ENCODE data around the gene DENND4A. TPM values are rescaled to one million over a fixed set of nuclear protein-coding genes. Genes with fewer than 3 reads are reported as not detected.

DENND4A gene
- total RNA-seq, 1 donor from 2014 or later = 17.5 TPM

DNA sequence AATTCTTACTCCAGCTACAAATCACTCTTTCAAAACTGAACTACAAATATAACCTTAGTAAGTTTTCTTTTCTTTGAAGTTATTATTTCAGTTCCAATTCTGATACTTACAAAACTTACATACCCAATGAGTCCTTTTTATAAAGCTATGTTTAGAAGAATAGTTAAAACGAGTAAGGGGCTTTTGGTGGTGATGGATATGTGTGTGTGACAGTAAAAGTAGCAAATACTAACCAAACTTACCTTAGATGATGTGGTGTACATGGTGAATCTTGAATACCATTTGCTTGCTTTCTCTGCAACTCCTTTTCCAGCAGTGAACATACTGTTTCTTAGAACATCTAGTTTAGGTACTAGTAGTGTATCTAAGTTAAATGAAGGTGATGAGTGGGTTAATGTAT lies 101.9 kb downstream of the DENND4A start:
- TF ChIP-seq, protein P1, sequence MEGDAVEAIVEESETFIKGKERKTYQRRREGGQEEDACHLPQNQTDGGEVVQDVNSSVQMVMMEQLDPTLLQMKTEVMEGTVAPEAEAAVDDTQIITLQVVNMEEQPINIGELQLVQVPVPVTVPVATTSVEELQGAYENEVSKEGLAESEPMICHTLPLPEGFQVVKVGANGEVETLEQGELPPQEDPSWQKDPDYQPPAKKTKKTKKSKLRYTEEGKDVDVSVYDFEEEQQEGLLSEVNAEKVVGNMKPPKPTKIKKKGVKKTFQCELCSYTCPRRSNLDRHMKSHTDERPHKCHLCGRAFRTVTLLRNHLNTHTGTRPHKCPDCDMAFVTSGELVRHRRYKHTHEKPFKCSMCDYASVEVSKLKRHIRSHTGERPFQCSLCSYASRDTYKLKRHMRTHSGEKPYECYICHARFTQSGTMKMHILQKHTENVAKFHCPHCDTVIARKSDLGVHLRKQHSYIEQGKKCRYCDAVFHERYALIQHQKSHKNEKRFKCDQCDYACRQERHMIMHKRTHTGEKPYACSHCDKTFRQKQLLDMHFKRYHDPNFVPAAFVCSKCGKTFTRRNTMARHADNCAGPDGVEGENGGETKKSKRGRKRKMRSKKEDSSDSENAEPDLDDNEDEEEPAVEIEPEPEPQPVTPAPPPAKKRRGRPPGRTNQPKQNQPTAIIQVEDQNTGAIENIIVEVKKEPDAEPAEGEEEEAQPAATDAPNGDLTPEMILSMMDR (IDR thresholded peaks at IDR 0.05; ENCODE audit: unreplicated experiment) = no peak
- Mint-ChIP-seq H3K27ac (no peak overlapping the region), H3K9me3 (ENCODE audit: low read depth) (no peaks in the 10 kb centered on the region), H3K36me3 (ENCODE audit: insufficient read depth) (peaks cover 7% of the 10 kb centered on the region), H3K27me3 (no peaks in the 10 kb centered on the region), H3K4me1 (ENCODE audit: low read depth) (no peaks in the 10 kb centered on the region), H3K4me3 (ENCODE audit: low read depth) (no peak overlapping the region)
- no peak for DNase-seq (ENCODE audit: low spot score, unreplicated experiment)

DNA sequence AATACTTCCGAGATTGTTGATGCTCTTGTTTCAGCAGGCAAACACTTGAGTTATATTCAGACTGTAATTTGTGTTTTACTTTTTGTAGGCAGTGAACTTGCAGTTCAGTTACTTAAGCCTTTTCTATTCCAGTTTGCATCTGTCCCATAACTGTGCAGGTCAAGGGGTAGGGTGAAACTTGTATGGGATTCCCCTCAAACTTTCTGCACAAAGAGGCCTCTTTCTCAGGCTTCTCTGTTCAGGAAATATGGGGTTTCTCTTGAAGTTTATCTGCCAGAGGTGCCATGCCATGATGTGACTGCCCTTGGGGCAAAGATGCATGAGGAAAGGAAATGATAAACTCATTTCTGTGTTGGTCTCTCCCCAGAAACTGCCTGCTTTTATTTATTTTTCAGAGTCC lies 103.6 kb downstream of the DENND4A start:
- no peaks in the 10 kb centered on the region for H3K9me3 Mint-ChIP-seq (ENCODE audit: low read depth)
- no peaks in the 10 kb centered on the region for H3K4me1 Mint-ChIP-seq (ENCODE audit: low read depth)
- no peak for DNase-seq (ENCODE audit: low spot score, unreplicated experiment)
- TF ChIP-seq, protein P1 (IDR thresholded peaks at IDR 0.05; ENCODE audit: unreplicated experiment) = no peak
- no peak overlapping the region for H3K27ac Mint-ChIP-seq
- H3K27me3 Mint-ChIP-seq = no peaks in the 10 kb centered on the region
- H3K4me3 Mint-ChIP-seq (ENCODE audit: low read depth) = no peak overlapping the region
- H3K36me3 Mint-ChIP-seq (ENCODE audit: insufficient read depth) = peaks cover 7% of the 10 kb centered on the region

DNA sequence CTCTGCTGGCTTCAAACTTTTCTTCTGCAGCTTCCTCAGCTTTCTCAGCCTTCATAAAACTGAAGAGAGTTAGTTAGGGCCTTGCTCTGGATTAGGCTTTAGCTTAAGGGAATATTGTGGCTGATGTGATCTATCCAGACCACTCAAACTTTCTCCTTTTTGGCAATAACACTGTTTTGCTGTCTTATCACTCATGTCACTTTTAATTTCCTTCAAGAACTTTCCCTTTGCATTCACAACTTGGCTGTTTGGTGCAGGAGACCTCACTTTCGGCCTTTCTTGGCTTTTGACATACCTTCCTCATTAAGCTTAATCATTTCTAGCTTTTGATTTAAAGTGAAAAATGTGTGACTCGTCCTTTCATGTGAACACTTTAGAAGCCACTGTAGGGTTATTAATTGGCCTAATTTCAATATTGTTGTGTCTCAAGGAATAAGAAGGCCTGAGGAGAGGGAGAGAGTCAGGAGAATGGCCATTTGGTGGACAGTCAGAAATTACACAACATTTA lies 109.6 kb downstream of the DENND4A start:
- Mint-ChIP-seq H3K4me3 (ENCODE audit: low read depth) (no peak overlapping the region), H3K27ac (no peak overlapping the region), H3K36me3 (ENCODE audit: insufficient read depth) (peaks cover 2% of the 10 kb centered on the region), H3K4me1 (ENCODE audit: low read depth) (no peaks in the 10 kb centered on the region), H3K9me3 (ENCODE audit: low read depth) (no peaks in the 10 kb centered on the region), H3K27me3 (no peaks in the 10 kb centered on the region)
- TF ChIP-seq, protein P1 (IDR thresholded peaks at IDR 0.05; ENCODE audit: unreplicated experiment) = no peak
- DNase-seq (ENCODE audit: low spot score, unreplicated experiment) = no peak

DNA sequence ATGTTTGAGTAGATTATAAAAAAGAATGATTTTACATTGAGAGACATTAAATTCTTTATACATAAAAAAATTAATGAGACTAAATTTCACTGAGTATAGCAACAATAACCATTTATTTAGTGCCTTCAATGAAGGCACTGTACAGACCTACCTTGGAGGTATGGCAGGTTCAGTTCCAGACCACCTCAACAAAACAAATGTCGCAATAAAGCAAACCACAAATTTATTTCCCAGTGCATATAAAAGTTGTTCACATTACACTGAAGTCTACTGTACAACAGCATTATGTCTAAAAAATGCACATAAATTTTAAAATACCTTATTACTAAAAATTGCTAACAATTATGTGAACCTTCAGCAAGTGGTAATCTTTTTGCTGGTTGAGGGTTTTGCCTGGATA lies 111.5 kb downstream of the DENND4A start:
- no peak overlapping the region for H3K4me3 Mint-ChIP-seq (ENCODE audit: low read depth)
- TF ChIP-seq, protein P1 (IDR thresholded peaks at IDR 0.05; ENCODE audit: unreplicated experiment) = no peak
- DNase-seq (ENCODE audit: low spot score, unreplicated experiment) = no peak
- no peaks in the 10 kb centered on the region for H3K27me3 Mint-ChIP-seq
- no peak overlapping the region for H3K27ac Mint-ChIP-seq
- H3K4me1 Mint-ChIP-seq (ENCODE audit: low read depth) = no peaks in the 10 kb centered on the region
- no peaks in the 10 kb centered on the region for H3K9me3 Mint-ChIP-seq (ENCODE audit: low read depth)
- no peaks in the 10 kb centered on the region for H3K36me3 Mint-ChIP-seq (ENCODE audit: insufficient read depth)

DNA sequence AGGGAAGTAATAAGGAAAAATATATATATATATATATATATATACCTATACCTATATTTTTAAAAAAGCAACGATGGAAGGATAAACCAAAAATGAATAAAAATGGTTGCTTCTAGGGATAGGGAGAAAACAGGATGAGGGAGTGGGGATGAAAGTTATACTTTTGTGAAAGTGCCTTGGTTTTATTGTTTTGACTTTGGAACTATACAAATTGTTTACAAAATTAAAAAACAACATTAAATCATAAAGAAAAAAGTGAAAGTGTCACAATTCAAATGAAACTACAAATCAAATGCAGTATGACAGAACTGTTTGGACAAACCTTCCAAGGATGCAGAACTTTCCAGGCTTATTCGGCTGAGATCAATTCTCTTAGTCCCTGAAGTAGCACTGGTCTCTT lies 116.0 kb downstream of the DENND4A start:
- H3K9me3 Mint-ChIP-seq (ENCODE audit: low read depth) = no peaks in the 10 kb centered on the region
- no peak overlapping the region for H3K4me3 Mint-ChIP-seq (ENCODE audit: low read depth)
- no peaks in the 10 kb centered on the region for H3K27me3 Mint-ChIP-seq
- no peaks in the 10 kb centered on the region for H3K4me1 Mint-ChIP-seq (ENCODE audit: low read depth)
- TF ChIP-seq, protein P1 (IDR thresholded peaks at IDR 0.05; ENCODE audit: unreplicated experiment) = no peak
- H3K36me3 Mint-ChIP-seq (ENCODE audit: insufficient read depth) = peaks cover 2% of the 10 kb centered on the region
- no peak overlapping the region for H3K27ac Mint-ChIP-seq
- no peak for DNase-seq (ENCODE audit: low spot score, unreplicated experiment)
